GM18870 (cell line): Measurements from ENCODE around the gene ABCD4.
"Not testable (repeated sequence)": the region's sequence is repeated elsewhere in the genome, so short reads cannot be mapped to it uniquely, and the experiment has no call there.

Source experiments
- ATAC-seq: cut with Tn5 transposase; IDR thresholded peaks from one replicate; pipeline ENCODE4 v1.9.1; 2021; ENCODE audit warnings: moderate library complexity; ENCODE audit not compliant: unreplicated experiment

Gene ABCD4

DNA sequence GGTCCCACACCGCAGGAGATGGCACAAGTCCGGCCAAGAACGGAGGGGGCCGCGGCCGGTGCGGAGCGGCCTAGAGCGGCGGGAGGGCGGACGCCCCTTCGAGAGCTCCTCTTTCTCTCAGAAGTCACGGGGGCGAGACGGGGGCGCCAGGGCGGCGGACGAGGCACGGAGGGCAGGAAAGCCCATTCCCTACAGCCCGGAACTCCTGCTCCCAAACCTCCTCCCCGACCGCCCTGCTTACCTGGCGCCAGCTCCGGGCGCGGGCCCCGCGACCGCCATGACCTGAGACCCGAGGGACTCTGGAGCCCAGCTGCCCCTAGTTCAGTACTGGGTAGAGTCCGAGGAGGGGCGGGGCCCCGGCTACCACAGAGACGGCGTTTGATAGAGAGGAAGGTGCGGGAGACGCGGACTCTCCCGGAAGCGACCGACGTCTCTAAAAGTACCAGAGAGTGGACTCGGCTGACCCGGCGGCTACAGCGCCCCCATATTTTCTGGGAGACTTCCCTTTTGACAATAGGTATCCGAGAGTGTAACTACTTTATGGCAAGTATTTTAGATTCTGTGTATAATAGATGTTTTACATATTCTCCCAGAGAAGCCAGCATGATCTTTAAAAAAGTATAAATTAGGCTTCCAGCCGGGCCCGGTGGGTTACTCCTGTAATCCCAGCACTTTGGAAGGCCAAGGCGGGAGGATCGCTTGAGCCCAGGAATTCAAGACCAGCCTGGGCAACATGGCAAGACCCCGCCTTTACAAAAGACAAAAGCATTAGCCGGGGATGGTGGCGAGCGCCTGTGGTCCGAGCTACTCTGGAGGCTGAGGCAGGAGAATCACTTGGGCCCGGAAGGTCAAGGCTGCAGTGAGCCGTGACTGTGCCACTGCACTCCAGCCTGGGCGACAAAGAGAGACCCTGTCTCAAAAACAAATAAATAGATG is at the start of gene ABCD4:
Gene ABCD4 (minus strand): TSS at position 301 of the 936 bp plus-strand sequence. CDS start 22 bp downstream, at position 279.
- ATAC-seq = peak; percentile 95

DNA sequence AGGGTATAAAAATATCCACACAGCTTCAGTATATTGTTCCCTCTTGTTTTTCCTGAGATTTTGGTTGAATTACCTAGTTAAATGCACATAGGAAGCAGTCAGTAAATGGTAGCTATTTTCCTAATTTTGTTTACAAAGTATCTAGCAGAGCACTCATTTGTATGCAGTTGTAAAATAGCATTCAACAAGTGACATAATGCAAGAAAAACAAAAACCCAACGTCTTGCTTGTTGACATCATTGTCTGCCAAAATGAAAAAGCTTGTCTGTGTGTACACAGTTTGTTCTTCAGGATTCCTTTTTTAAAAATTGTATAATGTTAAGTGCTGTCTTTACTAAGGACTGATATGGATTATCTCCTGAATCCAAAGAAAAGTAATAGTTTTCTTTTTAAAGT is 48.2 kb upstream of the ABCD4 start:
- ATAC-seq = no peak

DNA sequence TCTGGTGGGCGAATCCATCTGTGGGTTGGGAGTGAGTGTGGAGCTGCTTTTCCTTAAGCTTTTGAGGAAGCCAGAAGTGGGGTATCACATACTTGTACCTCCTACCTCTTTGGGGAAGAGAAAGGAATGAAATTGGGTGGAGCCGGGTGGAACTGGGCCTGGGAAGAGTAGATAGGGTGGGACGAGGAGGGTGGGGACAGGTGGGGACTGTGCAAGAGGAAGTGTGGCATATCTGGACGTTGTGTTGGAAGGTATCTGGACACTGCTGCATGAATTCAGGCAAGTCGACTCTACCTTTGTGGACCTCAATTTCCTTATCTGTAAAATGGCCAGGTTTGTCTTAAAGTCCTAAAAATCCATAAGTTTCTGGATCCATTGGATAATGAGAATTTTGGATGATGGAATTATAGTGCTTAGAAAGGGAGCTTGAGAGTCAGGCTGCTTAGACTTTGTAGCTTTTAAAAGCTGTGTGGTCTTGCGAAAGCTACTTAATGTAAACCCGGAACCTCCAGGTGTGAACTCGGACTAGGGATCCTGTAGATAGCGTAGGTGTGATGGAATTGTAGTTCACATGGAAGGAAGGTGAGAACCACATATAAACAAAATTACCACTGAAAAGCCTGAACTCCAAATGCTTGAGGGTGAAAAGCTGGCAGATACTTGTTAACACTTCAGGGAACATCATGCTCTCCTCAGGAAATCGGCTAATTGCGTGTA is 47.6 kb upstream of the ABCD4 start:
- ATAC-seq = no peak

DNA sequence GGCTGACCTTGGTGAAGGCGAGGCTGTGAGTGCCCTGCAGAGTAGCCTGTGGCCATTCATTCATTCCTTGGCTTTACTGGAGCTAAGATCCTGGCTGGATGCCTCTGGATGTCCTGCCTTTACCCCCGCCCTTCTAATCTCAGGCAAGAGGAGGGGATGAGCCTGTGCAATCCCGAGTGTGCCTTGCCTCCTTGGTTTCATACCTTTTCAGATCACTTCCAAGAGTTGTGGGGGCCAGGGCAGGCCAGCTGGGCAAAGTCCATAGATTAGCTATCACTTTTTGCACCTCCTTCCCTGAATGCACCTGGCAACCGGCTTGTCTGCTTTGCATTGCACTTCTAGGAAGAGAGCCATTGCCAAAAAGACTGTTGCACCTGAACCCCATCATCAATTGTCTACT is 47.0 kb upstream of the ABCD4 start:
- ATAC-seq = no peak

DNA sequence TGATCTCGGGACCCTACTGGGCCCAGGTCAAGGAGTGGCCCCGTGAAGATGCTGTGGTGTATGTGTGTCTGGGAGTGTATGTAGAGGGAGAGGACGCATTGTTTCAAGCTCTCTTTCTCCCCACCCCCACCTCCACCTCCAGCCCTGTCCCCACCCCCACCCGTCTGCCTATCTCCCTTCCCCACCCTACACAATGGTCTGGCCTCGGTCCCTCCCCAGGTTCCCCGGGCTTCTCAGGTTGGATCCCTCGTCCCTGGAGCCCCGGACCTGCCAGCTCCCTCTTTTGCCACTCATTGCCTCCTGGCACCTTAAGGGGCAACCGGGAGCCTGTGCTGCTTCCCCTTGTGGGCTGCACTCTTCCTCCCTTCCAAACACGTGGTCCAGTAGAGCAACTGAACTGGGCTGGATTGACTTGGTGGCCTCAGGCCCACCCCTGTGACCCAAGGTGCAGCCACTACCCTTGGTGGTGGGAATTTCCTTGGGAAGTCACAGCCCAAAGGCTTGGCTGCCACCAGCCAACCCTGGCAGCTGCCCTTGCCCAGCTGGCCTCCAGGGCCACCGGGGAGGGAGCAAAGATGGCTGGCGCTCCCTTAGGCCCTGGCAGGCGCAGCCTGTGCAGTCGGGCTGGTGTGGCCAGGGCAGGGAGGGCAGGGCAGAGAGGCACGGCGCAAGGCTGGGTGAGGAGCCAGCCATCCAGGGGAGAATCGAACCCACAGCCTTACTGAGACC is 46.2 kb upstream of the ABCD4 start:
- ATAC-seq = no peak

DNA sequence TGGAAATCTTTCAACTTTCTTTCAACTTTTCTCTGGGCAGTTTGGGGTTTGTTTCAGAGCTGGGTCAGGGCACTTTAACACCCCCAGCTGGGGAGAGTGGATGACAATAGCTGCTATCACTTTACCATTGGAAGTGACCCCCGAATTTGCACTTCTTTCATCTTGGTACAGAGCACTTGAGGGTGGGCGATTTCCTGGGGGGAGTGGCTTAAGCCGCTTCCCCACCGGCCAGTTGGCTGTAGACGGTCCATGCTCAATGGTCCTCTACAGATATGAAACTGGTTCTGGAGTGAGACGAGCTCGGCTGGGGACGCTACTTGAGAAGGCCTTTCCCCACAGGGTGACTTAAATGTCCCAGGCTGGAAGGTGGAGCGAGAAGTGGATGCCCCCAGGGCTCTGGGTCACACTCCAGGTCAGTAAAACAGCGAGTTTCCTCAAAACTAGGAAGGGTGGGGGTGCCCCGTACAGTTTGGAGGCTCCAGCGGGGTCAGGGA is 45.6 kb upstream of the ABCD4 start, which contains the start of gene VRTN:
Gene VRTN (plus strand): TSS at position 231 of the 494 bp plus-strand sequence. CDS start 8,313 bp downstream, outside the sequence.
- ATAC-seq = no peak

DNA sequence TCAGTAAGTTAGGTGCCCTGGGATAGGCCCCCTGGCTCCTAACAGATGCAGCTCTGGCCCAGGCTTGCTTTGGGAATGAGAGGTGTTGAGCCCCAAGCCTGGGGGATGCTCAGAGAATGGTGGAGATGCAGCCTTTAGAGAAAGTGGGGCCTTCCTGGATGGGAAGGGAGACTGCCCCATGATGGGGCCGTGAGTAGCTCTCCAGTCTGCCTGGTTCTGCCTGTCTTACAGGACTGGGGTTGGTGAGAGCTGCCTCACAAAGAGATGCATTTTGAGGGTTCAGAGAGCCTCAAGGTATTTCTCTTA is 45.0 kb upstream of the ABCD4 start:
- no peak for ATAC-seq

DNA sequence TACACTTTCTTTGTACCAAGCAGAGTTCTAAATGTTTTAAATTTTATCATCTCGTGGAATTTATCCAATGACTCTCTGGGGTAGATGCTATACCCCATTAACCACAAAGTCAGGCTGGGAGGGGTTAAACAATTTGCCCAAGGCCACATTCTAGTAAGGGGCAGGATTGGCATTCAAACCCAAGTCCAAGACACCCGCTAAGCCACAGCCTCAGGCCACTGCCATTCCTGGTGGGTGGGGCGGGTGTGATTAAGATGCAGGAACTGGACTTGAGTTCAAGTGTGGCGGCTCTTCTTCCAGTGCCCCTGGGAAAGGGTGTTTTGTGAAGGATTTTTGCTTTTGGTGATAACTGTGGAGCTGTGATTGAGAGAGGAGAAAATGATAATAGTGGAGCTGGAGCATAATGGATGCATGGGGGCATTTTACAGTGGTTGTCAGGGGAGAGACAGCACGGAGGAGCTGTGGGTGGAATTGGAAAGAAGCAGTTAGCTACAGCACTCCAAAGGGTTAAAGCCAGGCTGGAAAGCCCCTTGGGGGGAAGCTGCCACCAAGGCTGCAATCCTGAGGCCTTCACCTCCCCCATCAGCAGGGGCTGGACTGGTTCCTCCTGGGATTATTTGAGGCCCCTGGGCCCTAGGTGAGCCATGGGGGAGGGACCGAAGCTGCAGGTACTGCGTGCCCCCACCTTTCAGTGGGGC is 44.5 kb upstream of the ABCD4 start:
- ATAC-seq = no peak

DNA sequence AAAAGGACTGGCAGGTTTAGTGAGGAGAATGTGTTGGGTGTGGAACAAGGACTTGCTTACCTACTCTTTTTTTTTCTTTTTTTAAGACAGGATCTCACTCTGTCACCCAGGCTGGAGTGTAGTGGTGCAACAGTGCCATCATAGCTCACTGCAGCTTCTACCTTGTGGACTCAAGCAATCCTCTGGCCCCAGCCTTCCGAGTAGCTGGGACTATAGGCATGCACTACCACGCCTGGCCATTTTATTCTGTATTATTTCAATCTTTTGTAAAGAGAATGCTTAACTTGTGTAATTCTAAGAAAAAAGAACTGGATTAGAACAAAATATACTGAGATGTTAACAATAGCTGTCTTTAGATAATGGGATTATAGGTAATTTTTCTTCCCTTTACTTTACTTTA is 43.6 kb upstream of the ABCD4 start:
- ATAC-seq = no peak

DNA sequence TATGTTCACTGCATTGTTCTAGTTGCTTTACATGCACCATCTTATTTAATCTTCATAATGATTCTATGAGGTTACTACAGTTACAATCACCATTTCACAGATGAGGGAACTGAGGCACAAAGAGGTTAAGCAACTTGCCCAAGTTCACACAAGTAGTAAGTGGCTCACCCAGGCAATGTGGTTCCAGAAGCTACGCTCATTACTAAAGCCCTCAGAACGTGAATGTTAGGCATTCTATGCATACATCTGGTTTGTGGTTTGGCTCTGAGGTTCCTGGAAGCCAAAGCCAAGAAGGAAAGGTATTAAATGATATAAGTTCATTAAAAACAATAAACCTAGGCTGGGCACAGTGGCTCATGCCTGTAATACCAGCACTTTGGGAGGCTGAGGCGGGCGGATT is 31.2 kb upstream of the ABCD4 start:
- no peak for ATAC-seq

DNA sequence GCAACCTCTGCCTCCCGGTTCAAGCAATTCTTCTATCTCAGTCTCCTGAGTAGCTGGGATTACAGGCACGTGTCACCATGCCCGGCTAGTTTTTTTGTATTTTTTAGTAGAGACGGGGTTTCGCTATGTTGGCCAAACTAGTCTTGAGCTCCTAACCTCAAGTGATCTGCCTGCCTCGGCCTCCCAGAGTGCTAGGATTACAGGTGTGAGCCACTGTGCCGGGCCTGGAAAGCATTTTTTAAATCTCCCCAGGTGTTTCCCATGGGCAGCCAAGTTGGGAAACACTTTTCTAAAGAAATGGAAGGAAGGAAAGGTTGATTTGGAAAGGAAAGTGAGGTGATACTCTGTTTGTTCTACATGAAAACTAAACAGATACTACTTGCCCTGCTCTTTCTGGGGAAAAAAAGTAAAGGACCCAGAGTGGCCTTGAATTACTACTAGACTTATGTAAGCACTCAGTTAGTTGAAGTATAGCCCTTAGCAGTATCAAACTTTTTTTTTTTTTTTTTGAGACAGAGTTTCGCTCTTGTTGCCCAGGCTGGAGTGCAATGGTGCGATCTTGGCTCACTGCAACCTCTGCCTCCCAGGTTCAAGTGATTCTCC is 27.3 kb upstream of the ABCD4 start:
- not testable (repeated sequence) for ATAC-seq

DNA sequence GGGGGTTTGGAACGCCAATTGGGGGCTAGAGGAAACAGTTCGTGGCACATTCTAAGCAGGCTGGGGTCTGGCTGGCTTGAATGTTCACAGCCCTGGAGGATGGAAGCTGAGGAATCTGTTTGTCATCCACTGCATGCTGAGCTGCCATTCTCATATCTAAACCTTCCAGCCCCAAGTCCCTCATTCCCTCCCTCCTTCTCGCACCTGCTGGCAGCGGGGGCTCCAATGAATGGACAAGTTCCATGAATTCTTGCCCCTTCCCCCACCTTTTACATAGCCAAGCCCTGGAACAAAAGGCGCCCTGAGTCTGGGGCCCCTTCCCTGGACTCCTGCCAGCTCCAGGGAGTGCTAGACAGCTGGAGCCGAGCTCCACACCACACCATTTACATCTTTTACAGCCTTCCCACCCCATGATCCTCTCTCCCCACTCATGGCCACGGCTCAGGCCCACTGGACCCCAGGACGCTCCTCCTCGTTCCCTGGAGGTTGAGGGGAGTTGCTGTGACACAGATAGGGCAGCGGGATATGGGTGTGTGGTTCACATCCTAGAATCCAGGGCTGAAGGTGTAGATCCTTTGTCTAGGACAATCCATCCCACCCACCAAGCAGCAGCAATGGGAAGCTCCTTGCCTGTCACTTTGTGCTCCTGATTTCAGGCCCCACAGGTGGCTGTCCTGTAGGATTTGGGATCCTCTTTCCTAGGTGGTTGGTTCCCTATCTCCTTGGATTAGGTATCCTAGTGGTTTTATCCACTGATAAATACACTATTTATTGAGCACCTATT is 23.8 kb upstream of the ABCD4 start:
- ATAC-seq = no peak

DNA sequence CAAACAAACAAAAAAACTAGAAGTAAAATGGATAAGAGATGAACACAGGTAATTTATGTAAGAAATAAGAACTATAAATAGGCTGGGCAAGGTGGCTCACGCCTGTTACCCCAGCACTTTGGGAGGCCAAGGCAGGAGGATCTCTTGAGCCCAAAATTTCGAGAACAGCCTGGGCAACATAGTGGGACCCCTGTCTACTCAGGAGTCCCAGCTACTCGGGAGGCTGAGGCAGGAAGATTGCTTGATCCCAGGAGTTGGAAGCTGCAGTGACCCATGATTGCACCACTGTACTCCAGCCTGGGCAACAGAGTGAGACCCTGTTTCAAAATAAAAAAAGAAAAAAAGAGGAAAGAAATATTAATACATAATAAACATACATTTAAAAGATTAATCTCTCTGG is 22.7 kb upstream of the ABCD4 start:
- no peak for ATAC-seq

DNA sequence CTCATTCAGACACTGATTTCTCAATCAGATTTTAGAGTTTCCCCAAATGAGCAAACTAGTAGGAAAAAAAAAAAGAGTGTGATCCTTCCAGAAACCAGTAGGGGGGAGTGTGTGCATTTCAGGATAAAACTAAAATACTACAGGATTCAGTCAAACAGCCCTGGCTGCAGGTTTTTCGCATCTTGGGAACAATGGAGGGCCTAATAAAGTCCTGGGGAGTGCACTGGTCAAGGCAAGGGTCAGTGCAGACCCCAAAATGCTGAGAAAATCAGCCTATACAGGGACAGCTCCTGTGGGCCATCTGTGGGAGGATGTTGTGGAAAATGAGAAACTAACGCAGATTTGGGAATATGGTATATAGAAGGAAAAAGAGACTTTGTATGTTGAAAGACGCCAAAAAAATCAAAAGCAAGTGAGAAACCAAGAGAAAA is 22.2 kb upstream of the ABCD4 start:
- no peak for ATAC-seq

DNA sequence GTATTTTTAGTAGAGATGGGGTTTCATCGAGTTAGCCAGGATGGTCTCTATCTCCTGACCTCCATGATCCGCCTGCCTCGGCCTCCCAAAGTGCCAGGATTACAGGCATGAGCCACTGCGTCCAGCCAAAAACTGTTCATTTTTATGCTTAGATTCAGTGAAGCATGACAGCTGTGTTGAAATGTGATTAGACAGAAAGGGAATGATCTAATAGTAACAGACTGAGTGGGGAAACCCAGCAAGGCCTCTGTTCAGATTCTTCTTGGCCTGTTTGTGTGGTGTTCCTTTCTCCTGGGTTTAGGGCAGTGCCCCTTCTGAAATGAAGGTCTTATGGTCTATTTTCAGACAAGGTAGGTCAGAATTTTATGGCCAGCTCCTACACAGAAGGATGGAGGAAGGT is 11.8 kb upstream of the ABCD4 start:
- ATAC-seq = no peak

DNA sequence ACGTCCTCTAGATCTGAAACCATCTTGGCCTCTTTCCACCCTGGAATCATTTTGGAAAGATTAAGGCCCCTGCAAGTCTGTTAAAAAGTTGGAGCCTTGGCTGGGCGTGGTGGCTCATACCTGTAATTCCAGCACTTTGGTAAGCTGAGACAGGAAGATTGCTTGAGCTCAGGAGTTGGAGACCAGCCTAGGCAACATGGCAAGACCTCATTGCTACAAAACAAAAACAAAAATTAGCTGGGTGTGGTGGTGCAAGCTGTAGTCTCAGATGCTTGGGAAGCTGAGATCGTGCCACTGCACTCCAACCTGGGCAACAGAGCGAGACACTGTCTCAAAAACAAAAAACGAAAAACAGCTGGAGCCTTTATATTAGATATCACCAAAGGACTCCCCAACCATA is 10.9 kb upstream of the ABCD4 start:
- no peak for ATAC-seq

DNA sequence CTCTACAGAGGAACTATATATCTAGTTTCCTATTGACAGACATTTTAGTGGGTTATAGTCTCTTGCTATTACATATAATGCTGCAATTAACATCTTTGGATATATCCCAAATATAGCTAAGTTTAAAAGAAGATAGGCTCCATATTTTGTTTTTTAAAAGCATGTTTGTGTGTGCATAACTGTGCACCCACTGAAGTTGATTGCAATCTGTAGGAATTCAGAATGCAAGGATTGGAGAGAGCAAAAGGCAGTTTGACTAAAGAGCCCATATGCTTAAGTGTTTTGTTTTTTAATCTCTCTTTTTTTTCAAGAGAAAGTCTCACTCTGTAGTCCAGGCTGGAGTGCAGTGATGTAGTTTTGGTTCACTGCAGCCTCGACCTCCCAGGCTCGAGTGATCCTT is 9.4 kb upstream of the ABCD4 start:
- no peak for ATAC-seq

DNA sequence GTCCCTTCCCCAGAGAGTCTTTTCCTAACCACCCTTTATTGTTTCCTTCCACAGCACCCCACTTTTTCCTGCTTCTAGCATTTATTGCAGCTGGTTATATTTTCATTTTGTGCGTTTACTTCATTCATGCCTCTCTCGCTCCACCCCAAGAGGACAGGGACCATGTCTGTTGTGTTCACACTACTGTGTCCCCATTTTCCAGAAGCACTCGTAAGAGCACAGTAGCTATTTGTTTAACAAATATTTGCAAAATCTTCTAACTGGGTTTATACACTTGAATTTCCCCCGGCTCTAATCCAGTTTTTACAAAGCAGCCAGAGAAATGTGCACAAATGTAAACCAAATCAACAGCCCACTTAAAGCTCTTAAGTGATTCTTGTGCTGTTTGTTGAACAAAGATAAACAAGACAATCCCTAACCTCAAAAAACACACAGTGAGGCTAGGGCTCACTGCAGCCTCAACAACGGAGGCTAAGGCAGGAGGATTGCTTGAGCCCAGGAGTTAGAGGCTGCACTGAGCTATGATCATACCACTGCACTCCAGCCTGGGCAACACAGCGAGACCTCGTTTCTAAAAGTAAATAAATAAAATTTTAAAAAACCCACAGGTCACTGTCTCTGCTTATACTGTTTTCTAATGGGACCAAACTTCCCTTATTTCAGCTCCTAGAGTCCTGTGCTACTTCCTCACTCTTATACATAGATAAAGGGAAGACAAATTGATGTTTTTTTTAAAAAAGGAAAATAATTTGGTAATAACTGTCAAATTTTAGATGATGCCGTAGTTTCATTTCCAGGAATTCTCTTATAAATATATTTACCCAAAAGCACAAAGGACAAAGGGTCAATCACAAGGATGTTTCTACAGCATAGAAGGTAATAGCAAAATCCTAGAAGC is 6.6 kb upstream of the ABCD4 start:
- no peak for ATAC-seq

DNA sequence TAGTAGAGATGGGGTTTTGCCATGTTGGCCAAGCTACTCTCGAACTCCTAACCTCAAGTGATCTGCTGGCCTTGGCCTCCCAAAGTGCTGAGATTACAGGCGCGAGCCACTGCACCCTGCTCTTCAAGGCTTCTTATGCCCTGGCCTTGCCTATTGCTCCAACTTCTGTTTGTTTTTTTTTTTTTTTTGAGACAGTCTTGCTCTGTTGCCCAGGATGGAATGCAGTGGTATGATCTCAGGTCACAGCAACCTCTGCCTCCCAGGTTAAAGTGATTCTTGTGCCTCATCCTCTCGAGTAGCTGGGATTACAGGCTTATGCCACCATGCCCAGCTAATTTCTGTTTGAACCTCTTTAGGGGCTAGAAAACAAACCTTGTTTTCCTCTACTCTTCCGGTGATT is 6.0 kb upstream of the ABCD4 start:
- no peak for ATAC-seq
